HS-27A (cell line): ENCODE results near the gene SRRT.
"Not testable (repeated sequence)": the region's sequence is repeated elsewhere in the genome, so short reads cannot be mapped to it uniquely, and the experiment has no call there.

Experiments
- DNase-seq: peaks from one replicate; pipeline ENCODE4 v3.0.0-alpha.2; 2012; ENCODE audit warnings: low read depth, missing footprints

SRRT gene

GRCh38 chr7:100893910-100894721 lies 19.2 kb downstream of the SRRT start:
- no peak for DNase-seq

- no peak for DNase-seq
Measured at GRCh38 chr7:100894860-100895700, 20.2 kb downstream of the SRRT start.

GRCh38 chr7:100895701-100895955 lies 20.7 kb downstream of the SRRT start, which contains the start of gene ACHE:
ACHE (minus strand) TSS chr7:100895888; CDS start chr7:100894232, 1,656 bp downstream.
- no peak for DNase-seq

DNA sequence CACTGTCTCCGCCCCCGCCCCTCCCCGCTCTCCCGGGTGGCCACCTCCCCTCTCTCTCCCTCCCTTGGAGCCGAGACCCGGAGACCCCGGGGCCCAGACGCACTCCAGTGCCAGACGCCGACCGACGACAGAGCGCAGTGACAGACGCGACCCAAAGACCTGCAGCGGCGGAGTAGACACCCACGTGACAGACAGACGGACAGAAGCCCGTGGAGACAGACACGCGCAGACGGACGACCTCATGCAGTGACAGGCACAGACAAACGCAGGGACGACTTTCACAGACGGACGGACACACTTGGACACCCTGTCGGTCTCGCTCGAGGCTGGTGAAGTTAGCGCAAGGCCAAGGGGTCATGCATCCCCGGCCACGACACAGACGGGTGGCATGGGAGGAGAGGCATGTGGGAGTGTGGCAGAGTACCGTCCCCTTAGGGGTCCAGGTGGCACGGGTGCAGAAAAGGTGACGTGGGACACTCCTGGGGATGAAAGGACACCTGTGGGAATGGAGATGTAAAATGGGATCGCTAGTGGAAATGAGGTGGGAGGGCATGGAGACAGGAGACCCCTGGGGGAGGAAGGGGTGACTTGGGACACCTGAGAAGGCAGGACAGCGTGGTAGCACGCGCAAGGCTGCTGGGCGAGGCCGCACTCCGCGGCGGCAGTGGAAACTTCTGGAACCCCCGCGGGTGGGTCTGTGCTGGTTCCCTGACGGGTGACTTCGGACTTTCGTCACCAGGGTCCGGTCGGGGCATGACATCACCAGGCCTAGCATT lies 21.2 kb downstream of the SRRT start:
- no peak for DNase-seq

- DNase-seq = no peak
Measured at GRCh38 chr7:100896732-100897608, 22.1 kb downstream of the SRRT start.

GRCh38 chr7:100897772-100898454 lies 23.0 kb downstream of the SRRT start:
- DNase-seq = no peak

GRCh38 chr7:100899432-100899831 lies 24.5 kb downstream of the SRRT start:
- no peak for DNase-seq

DNA sequence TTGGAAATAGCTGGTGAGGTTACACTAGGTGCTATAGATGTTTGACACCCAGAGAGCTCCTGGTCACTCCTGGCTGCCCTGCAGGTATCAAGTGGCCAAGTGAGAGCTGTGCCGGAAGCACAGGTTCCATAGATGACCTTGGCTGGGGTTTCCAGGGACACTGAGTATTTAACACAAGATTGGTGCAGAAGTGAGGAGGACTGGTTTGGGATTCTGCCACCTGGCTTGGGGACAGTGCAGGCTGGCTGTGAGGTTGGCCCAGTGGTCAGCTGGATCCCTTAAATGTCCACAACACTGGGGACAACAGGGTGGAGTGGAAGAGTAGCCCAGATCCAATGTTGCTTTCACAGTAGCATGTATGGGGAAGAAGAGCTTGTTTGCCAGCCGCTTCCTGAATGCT lies 26.1 kb downstream of the SRRT start:
- DNase-seq = no peak

- DNase-seq = no peak
Measured at GRCh38 chr7:100901921-100902332, 27.0 kb downstream of the SRRT start.

DNA sequence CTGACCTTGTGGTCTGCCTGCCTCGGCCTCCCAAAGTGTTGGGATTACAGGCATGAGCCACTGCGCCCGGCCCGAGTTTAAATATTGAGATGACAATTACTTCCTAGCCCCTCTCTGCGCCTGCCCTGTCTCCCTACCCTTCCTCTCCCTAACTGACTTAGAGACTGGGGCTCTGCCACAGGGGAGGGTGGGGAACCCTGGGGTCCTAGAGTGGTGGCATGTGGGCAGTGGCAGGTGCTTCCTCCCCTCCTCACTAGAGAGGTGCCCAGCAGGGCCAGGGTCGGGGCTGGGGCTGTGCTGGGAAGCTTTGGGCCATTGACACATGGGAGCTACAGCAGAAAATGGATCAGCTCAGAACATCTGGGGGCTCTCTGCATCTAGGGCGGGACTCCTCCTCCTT lies 27.7 kb downstream of the SRRT start:
- DNase-seq = no peak

DNA sequence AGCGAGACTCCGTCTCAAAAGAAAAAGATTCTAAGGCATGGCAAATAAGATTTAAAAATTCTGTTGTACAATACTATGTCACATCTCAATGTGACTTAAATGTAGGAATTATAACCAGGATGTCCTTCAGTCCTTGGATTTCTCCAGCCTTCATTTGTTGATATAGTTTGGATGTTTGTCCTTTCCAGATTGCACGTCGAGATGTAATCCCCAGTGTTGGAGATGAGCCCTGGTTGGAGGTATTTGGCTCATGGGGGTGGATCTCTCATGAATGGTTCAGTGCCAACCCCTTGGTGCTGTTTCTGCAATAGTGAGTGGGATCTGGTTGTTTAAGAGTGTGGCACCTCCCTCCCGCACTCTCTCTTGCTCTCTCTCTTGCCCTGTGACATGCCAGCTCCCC lies 33.6 kb downstream of the SRRT start:
- no peak for DNase-seq

GRCh38 chr7:100910443-100910842 lies 35.5 kb downstream of the SRRT start:
- not testable (repeated sequence) for DNase-seq

DNA sequence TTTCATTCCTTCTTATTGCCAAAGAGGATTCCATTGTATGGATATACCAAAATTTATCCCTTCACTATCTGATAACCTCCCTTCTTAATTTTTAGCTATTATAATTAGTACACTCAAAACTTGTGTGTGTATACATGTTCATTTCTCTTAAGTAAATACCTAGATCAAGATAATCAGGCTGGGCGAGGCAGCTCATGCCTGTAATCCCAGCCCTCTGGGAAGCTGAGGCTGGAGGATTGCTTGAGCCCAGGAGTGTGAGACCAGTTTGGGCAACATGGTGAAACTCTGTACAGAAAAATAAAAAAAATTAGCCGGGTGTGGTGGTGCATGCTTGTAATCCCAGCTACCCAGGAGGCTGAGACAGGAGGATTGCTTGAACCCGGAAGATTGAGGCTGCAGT lies 36.6 kb downstream of the SRRT start:
- DNase-seq = no peak

GRCh38 chr7:100914208-100914878 lies 39.4 kb downstream of the SRRT start:
- DNase-seq = no peak

DNA sequence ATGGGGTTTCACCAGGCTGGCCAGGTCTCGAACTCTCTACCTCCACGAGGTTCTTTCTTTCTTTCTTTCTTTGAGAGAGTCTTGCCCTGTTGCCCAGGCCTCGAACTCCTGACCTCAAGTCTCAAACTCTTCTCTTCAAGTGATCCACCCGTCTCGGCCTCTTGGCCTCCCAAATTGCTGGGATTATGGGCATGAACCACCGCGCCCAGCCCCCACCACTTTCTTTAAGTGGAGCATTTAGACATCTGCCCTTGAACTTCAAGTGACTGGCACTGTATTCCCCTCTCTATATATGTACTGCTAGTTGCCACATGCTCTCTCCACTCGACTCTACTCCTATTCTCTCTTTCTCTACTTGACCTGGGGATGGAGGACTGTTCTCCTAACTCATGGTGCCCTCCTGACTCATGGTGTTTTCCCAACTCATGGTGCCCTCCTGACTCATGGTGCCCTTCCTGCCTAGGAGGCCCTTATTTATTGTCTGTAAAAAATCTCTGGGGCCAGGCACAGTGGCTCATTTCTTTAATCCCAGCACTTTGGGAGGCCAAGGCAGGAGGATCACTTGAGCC lies 40.1 kb downstream of the SRRT start:
- no peak for DNase-seq

GRCh38 chr7:100919335-100919734 lies 44.4 kb downstream of the SRRT start:
- not testable (repeated sequence) for DNase-seq

GRCh38 chr7:100919779-100920437 lies 45.0 kb downstream of the SRRT start:
- DNase-seq = not testable (repeated sequence)

- DNase-seq = no peak
Measured at GRCh38 chr7:100921039-100921438, 46.1 kb downstream of the SRRT start.

DNA sequence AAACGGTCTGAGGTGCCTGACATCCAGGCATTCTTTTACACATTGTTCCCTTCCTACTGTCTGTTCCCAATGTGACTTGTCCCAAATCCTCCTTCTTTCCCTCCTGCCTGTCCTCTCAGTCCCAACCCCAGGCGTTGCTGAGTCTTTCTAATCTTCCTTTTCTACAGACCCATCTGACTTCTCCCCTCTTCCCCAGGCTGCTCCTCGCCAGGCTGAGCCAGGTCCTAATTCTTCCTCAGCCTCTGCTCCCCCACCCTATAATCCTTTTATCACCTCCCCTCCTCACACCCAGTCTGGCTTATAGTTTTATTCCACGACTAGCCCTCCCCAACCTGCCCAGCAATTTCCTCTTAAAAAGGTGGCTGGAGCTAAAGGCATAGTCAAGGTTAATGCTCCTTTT lies 48.7 kb downstream of the SRRT start:
- DNase-seq = not testable (repeated sequence)

- no peak for DNase-seq
Measured at GRCh38 chr7:100929808-100930174, 54.9 kb downstream of the SRRT start.
